22Rv1 (cell line): Measurements from ENCODE around the gene PBX3.

ENCODE experiments used
- CTCF ChIP-seq: fragments of 450-650 bp; IDR thresholded peaks from 2 replicates; pipeline ENCODE4 v1.5.1; 2017; ENCODE audit warnings: mild to moderate bottlenecking
- ZFX ChIP-seq: fragments of 450-650 bp; IDR thresholded peaks from 2 replicates; pipeline ENCODE4 v1.6.1; 2017; ENCODE audit warnings: antibody characterized with exemption, borderline replicate concordance

GRCh38 chr9:125990186-125990792 lies 243.1 kb downstream of the PBX3 start:
- TF ChIP-seq CTCF = no peak
- no peak for TF ChIP-seq ZFX
